ENCODE data around the gene RFC2. TPM values are rescaled to one million over a fixed set of nuclear protein-coding genes. Genes with fewer than 3 reads are reported as not detected.

Gene RFC2
- total RNA-seq = 19.3 TPM

GRCh38 chr7:74254129-74254857 lies at the start of gene RFC2:
Gene RFC2, minus strand, starts transcription at chr7:74254399. Its CDS starts 16 bp downstream, at chr7:74254383.
- DNase-seq = peak; percentile 93

GRCh38 chr7:74302745-74303221 lies 48.6 kb upstream of the RFC2 start:
- DNase-seq = no peak

DNA sequence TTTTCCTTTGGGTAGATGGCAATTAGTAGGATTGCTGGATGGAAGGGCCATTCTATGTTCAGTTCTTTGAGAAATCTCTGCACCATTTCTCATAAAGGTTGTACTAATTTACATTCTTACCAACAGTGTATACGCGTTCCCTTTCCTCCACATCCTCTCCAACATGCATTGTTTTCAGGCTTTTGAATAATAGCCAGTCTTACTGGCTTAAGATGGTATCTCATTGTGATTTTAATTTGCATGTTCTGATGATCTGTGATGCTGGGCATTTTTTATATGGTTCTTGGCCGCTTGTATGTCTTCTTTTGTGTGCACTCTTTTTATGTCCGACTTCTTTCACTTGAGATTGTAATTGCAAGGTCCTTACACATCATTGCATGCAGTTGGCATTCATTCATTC lies 46.7 kb upstream of the RFC2 start:
- DNase-seq = no peak

DNA sequence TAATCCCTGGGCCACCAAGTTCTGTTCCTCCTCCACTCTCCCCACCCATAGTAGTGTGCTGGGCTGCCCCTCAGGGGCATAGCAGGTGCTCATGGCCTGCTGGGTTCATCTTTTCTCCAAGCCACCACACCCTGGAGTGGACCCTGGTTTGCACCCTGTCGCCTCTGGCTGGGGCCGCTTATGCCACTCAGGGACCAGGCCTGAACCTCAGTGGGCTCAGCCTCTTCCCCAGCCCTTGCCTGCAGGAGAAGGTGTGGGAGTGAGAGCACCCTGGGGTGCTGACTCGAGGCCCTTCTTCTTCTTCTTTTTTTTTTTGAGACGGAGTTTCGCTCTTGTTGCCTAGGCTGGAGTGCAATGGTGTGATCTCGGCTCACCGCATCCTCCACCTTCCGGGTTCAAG lies 45.2 kb upstream of the RFC2 start:
- no peak for DNase-seq

DNA sequence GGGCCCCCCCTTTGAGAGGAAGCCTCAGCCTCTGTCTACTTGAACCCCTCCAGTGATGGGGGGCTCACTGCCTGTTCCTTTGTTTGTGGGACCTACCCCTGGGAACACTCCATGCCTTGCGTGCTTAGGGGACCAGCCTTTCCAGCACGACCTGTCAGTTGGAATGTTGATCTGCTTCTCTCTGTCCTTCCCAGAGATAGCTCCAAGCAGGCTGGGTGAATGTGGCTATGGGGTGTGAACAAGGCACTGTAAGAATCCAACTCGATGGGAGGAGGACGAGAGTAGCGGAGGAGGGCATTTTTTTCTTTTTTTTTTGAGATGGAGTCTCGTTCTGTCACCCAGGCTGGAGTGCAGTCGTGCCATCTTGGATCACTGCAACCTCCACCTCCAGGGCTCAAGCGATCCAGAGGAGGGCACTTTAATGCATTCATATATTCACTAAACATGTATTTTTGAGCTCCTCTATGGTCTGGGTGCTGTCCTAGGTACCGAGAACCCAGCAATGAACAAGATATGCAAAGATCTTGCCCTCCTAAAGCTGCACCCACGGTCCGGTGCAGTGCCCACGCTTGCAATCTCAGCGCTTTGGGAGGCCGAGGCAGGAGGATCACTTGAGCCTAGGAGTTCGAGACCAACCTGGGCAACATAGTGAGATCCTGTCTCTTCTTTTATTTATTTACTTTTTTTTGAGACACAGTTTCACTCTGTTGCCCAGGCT lies 43.5 kb upstream of the RFC2 start:
- DNase-seq = no peak

DNA sequence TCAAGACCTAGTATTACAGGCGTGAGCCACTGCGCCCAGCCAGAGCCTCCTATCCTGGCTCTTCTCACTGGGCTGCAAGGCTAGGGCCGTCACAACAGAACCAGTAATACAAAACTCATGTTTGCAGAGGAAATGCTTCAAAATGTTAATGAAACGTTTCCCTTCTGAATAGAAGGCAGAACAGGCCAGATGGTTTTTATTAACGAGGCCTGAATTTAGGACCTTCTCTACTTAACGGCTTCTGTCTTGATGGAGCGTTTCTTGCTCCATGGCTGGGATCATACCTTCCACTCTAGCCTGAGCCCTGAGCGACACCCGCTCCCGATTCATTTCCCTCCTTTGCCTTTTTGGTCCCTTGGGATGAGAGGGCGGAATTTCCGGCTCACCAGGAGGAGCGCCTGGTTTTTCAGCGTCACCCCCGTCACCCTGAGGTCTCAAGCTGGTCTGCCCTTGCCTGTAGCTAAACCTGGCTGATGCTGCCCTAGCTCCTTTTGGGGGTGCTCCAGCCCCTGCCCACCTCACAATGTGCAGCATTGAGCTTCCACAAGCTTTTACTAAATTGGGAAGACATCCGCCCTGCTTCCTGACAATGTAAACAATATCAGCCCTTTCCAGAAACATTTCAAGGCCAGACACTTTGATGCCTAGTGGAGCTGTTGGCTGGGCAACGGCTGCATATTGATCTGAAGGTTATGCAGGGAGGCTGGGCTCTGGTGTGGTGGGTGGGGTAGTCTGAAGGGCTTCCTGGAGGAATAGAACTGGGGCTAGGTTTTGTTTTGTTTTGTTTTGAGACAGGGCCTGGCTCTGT lies 40.2 kb upstream of the RFC2 start:
- DNase-seq = no peak

DNA sequence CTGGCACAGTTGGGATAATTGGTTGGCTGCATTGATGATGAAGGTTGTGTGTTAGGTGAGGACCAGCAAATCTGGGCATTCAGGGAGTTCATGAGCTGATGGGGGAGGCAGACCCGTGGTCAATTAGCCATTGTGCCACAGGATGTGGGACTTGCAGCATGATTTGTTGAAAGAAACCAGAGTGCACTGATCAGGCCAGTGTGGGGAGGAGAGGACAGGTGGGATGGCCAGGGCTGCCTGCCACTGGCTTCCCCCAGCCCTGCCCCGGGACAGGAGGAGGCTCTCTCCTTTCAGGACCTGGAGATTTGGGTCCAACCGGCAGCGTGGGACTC lies 39.3 kb upstream of the RFC2 start:
- no peak for DNase-seq

DNA sequence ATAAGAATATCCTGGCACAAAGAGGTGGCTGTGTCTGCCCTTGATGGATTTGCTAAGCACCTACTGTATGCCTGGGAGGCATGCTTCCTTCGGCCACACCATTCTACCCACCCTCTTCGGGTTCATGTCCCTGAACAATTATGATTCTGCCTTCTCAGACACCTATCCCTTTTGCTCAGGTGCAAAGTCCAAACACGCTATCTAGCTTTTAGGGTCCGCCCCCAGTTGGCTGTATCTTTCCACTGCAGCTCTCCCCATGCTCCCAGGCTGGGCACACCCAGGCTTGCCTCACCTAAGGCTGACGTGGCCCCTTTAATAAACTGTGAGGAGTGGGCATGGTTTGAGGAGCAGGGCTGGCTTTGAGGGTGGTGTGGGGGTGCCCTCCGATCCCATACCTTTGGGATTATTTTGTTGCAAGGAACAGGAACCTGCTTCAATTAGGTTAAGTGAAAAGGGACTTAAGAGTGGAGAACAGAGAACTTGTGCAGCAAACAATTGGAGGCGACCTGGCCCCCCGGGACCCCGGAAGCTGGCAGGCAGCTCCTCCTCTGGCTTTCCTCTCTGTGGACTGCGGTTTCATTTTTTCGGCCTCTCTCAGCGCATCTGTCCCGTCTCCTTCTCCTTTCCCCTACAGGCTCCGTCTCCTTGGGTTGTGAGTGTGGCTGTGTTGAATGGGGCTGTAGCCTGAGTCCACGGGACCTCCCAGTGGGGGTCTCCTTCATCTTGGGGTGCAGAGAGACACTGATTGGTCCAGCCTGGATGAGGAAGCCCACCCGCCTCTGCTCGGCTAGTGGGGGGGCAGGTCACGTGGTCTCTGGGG lies 38.8 kb upstream of the RFC2 start:
- no peak for DNase-seq

DNA sequence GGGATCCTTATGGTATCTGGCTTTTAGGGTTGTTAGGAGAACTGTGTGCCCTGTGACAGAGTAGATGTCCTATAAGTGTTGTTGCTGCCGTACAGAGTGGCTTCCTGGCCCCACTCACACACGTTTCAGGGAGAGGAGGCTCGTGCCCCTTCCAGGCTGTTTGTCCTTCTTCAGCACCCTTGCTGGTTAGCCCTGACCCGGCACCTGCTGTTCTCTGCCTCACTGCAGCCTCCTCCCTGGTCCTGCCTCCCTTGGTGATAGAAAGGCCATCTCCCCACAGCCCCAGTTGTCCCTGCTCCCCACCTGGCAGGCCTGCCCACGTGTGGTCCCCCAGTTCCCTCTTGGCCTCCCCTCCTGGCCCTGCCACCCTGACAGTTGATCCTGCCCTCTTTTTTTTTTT lies 37.3 kb upstream of the RFC2 start:
- no peak for DNase-seq

DNA sequence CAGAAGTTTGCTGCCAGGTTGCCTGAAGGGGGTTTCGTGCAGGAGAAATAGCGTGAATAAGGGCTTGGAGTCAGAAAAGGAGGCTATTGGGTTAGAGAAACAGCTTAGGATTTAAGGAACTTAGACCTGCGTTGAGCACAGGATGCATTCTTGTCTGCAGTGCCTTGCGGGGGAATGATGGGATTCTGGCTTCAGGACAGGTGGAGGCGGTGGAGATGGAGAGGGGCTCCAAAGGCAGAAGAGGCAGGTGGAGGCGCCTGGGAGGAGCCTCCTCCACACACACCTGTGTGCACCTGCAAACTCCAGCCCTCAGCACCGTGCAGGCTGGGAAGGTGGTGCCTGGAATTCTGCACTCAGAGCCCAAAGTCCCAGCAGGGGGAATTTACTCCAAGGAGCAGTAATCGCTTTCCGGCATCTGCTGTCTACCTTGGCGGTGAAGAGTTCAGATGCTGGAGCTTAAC lies 36.8 kb upstream of the RFC2 start:
- DNase-seq = no peak

- no peak for DNase-seq
These were observed 36.4 kb upstream of the RFC2 start for GRCh38 chr7:74290553-74290950.

- DNase-seq = peak; percentile 35
These were observed 35.7 kb upstream of the RFC2 start for GRCh38 chr7:74289659-74290552.

DNA sequence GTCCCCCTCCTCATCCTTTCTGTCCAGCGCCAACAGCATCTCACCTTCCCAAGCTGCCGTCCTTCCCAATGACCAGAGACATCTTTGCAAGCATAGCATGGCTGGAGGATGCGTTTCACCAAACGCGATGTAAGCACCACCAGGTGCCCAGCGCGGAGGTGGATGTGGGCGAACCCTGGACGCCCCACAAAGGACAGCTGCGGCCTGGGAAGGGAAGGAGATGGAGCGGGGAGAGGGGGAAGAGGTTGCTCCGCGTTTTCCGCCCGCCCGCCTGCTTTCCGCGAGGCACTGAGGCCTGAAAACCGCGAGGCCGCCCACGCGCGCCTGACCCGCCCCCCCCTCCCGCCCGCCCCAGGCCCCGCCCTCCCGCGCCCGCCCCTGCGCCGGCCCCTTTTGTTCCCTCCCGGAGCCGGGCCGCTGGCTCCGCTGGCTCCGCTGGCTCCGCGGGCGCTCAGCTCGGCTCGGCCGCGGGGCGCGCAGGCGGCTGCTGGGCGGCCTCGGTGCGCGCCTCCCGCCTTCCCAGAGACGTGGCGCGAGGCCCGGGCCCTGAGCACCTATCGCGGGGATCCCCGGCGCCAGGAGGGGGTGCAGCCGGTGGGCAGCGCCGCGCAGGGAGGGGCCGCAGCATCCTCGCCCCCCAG lies 34.9 kb upstream of the RFC2 start, which contains the start of gene CLIP2:
Gene CLIP2, plus strand, starts transcription at position 390 of the 641 bp plus-strand sequence. CDS start 28,140 bp downstream, outside the sequence.
- DNase-seq = peak; percentile 90

DNA sequence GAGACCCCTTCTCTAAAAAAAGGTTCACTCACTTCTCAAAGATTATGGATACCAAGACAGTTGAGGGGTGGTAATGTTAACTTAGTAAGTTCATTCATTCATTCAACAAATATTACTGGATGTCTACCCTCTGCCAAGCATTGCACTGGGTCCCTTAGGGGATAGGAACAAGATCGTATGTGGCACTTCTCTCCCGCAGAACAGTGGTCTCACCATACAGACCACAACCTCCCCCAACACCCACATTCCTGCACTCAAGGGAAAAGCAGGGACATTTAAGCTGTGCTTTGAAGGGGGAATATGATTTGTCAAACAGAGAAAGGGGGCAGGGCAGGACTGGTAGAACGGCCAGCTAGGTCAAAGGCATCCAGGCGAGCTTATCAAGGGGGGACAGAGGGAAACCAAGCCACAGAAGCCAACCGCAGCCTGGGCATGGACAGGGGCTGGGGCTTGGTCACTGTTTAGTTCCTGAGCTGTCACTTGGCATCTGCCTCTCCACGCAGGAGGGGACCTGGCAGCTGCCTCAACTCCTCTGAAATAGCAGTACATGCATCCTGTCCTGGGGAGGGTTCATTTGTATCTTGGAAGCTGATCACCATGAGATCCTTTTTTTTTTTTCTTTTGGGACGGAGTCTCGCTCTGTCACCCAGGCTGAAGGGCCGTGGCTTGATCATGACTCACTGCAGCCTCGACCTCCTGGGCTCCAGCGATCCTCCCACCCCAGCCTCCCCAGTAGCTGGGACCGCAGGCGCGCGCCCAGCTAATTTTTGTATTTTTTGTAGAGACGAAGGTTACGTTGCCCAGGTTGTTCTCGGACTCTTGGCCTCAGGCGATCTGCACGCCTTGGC lies 34.1 kb upstream of the RFC2 start:
- no peak for DNase-seq

GRCh38 chr7:74287303-74288033 lies 33.3 kb upstream of the RFC2 start:
- DNase-seq = no peak

- no peak for DNase-seq
These were observed 31.9 kb upstream of the RFC2 start for GRCh38 chr7:74286131-74286530.

DNA sequence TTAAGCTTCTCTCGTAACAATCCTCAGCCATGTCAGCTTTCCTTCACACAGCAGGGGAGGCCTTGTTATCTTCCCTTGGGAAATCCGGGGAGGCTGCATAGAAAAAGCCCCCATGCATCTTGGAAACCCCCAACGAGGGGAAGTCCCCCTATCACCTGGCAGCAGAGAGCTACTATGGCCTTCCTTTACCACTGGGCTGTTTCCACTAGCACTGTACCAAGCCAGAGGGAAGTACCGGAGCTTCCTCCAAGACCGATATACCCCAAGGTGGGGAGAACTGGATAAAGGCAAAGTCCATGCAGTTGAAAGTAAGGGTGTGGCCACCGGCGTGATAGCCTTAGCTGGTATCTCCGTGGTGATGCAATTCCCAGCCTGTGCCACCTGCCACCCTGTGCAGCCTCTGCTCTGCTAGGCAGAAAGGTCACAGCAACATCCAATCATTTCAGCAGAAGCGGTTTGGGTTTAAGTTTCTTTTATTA lies 30.6 kb upstream of the RFC2 start:
- DNase-seq = no peak

DNA sequence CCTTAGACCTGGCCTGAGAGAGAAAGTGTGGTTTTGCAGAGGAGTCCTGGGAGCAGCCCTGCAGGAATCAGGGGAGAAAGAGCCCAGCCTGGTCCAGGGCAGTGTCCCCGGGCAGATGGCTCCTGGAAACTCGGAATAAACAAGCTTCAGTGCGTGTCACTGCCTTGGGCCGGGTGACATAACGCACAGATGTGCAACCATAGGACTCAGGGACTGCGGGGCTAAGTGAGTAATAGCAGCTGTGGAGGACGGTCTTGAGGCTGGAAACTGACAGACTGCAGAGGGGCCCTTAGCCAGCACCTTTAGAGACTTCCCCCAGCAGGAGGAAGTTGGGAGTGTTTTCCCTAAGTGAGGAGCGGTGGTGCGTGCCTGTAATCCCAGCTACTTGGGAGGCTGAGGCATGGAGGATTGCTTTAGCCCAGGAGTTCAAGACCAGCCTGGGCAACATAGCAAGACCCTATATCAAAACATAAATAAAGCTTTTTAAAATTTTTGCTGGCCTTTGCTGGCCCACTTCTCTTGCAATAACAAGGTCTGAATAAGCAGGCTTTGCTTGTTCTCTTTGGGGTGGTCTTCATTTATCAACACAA lies 29.8 kb upstream of the RFC2 start:
- no peak for DNase-seq

Measured in occipital lobe (tissue), 2 donors.